PC-9 (cell line): ENCODE measurements around the gene NOD1. TPM values are rescaled to one million over a fixed set of nuclear protein-coding genes. Genes with fewer than 3 reads are reported as not detected.

Source experiments
- BruUV-seq: library from RNA; stranded (reverse); fragments of 400-500 nt; replicated peaks from 2 replicates; lab custom pipeline; 2021; lab: Mats Ljungman, UMichigan
- CTCF ChIA-PET: fragments of 300-600 bp; sonication (Branson Sonifier 250); formaldehyde crosslinking; loops from one replicate; lab custom pipeline; 2022; ENCODE audit warnings: antibody characterized with exemption; lab: Charles Lee
- POLR2A ChIA-PET: fragments of 300-600 bp; sonication (Branson Sonifier 250); formaldehyde crosslinking; loops from one replicate; lab custom pipeline; 2022; ENCODE audit warnings: antibody characterized with exemption; ENCODE audit not compliant: unreplicated experiment; lab: Charles Lee
- DNase-seq, 2 experiments: peaks; one replicate each; pipeline versions ENCODE4 v3.0.0 to v3.0.0-alpha.2; 2015 to 2022; ENCODE audit warnings: mixed read lengths in 1 of 2
- H2AFZ ChIP-seq: fragments of 200-600 bp; sonication (generic); 2 replicates; pipeline ENCODE4 v1.8.1; 2017; ENCODE audit warnings: antibody characterized with exemption
- H3F3A ChIP-seq: fragments of 200-600 bp; sonication (generic); 2 replicates; pipeline ENCODE4 v1.8.1; 2017; ENCODE audit warnings: antibody characterized with exemption, mild to moderate bottlenecking, low read depth; ENCODE audit not compliant: insufficient read depth
- H3K27ac ChIP-seq: fragments of 200-600 bp; sonication (generic); 2 replicates; pipeline ENCODE4 v1.6.1; 2016; ENCODE audit warnings: mixed run types
- H3K27me3 ChIP-seq: fragments of 200-600 bp; sonication (generic); 2 replicates; pipeline ENCODE4 v1.6.1; 2016; ENCODE audit warnings: low read depth, mixed run types; ENCODE audit not compliant: insufficient read depth
- H3K36me3 ChIP-seq: fragments of 200-600 bp; sonication (generic); 2 replicates; pipeline ENCODE4 v1.6.1; 2016; ENCODE audit warnings: low read depth, mixed run types
- H3K4me1 ChIP-seq: fragments of 200-600 bp; sonication (generic); replicated peaks from 2 replicates; pipeline ENCODE4 v1.6.1; 2016; ENCODE audit warnings: mixed run types; ENCODE audit not compliant: insufficient read depth
- H3K4me2 ChIP-seq: fragments of 200-600 bp; sonication (generic); 2 replicates; pipeline ENCODE4 v1.6.1; 2017; ENCODE audit warnings: mixed run types
- H3K4me3 ChIP-seq: fragments of 200-600 bp; sonication (generic); 2 replicates; pipeline ENCODE4 v1.6.1; 2016; ENCODE audit warnings: mixed run types
- H3K79me2 ChIP-seq: fragments of 200-600 bp; sonication (generic); 2 replicates; pipeline ENCODE4 v1.6.1; 2017; ENCODE audit warnings: low read depth, mixed run types
- H3K9me2 ChIP-seq: fragments of 200-600 bp; sonication (generic); 2 replicates; pipeline ENCODE4 v1.8.1; 2017; ENCODE audit warnings: mild to moderate bottlenecking; ENCODE audit not compliant: insufficient read depth
- H3K9me3 ChIP-seq: fragments of 200-600 bp; sonication (generic); 2 replicates; pipeline ENCODE4 v1.8.1; 2016; ENCODE audit warnings: low read depth; ENCODE audit not compliant: insufficient read depth
- H4K20me1 ChIP-seq: fragments of 200-600 bp; sonication (generic); 2 replicates; pipeline ENCODE4 v1.8.1; 2017; ENCODE audit not compliant: insufficient read depth
- CTCF ChIP-seq: fragments of 200-600 bp; sonication (generic); conservative IDR thresholded peaks from 2 replicates; pipeline ENCODE4 v1.6.1; 2017; ENCODE audit warnings: mixed run types, antibody characterized with exemption, mild to moderate bottlenecking, moderate library complexity
- EZH2 ChIP-seq: fragments of 200-600 bp; sonication (generic); IDR thresholded peaks from 2 replicates; pipeline ENCODE4 v1.8.0; 2017; ENCODE audit warnings: antibody characterized with exemption, low read depth
- intact Hi-C: fragments of 100-400 bp; cut with micrococcal nuclease; formaldehyde crosslinking; loops from one replicate; pipeline ENCODE4 v1.10.0; 2022; ENCODE audit not compliant: unreplicated experiment
- total RNA-seq: library from RNA; stranded (reverse); gene quantifications from 2 replicates; pipeline ENCODE4 v1.2.3, GENCODE V29; 2021

NOD1 gene
- total RNA-seq, 1 experiment from 2014 or later, result 16.5 TPM

GRCh38 chr7:30525429-30525828 lies 46.8 kb upstream of the NOD1 start:
- Histone ChIP-seq H3F3A (peaks cover 12% of the 10 kb centered on the region), H3K9me2 (no peaks in the 10 kb centered on the region), H3K79me2 (no peaks in the 10 kb centered on the region), H3K27ac (no peak overlapping the region), H3K4me1 (peaks cover 15% of the 10 kb centered on the region), H2AFZ (no peak overlapping the region), H4K20me1 (no peaks in the 10 kb centered on the region), H3K4me3 (no peak overlapping the region), H3K9me3 (no peaks in the 10 kb centered on the region), H3K27me3 (no peaks in the 10 kb centered on the region), H3K4me2 (no peak overlapping the region), H3K36me3 (no peaks in the 10 kb centered on the region)
- peak in 1 of 2 experiments; percentile 28 for DNase-seq
- TF ChIP-seq CTCF (no peak), EZH2 (no peak)
- intact Hi-C loops, result no loop called here
- BruUV-seq, result no TSS peak
- ChIA-PET POLR2A (no interaction called here), CTCF (no interaction called here)

GRCh38 chr7:30524545-30524944 lies 46.0 kb upstream of the NOD1 start:
- Histone ChIP-seq H3K4me2 (no peak overlapping the region), H3K4me1 (peaks cover 24% of the 10 kb centered on the region), H3K4me3 (no peak overlapping the region), H3K27ac (no peak overlapping the region), H3K79me2 (no peaks in the 10 kb centered on the region), H3K9me2 (no peaks in the 10 kb centered on the region), H2AFZ (no peak overlapping the region), H3K36me3 (no peaks in the 10 kb centered on the region), H4K20me1 (no peaks in the 10 kb centered on the region), H3K27me3 (no peaks in the 10 kb centered on the region), H3K9me3 (no peaks in the 10 kb centered on the region), H3F3A (peaks cover 21% of the 10 kb centered on the region)
- TF ChIP-seq CTCF, result no peak
- ChIA-PET CTCF (no interaction called here), POLR2A (no interaction called here)
- BruUV-seq, result no TSS peak
- DNase-seq, result no peak
- intact Hi-C loops, result no loop called here

- no peak overlapping the region for H3K27ac ChIP-seq
- no peaks in the 10 kb centered on the region for H3K27me3 ChIP-seq
- H3F3A ChIP-seq, result peaks cover 25% of the 10 kb centered on the region
- H3K79me2 ChIP-seq, result no peaks in the 10 kb centered on the region
- H3K36me3 ChIP-seq, result no peaks in the 10 kb centered on the region
- H4K20me1 ChIP-seq, result no peaks in the 10 kb centered on the region
- DNase-seq, result no peak
- H3K4me2 ChIP-seq, result no peak overlapping the region
- intact Hi-C loops, result no loop called here
- no peaks in the 10 kb centered on the region for H3K9me2 ChIP-seq
- ChIA-PET CTCF (no interaction called here), POLR2A (no interaction called here)
- BruUV-seq, result no TSS peak
- peaks cover 35% of the 10 kb centered on the region for H3K4me1 ChIP-seq
- H3K4me3 ChIP-seq, result no peak overlapping the region
- H3K9me3 ChIP-seq, result no peaks in the 10 kb centered on the region
- TF ChIP-seq EZH2 (no peak), CTCF (no peak)
- no peak overlapping the region for H2AFZ ChIP-seq
Observed at GRCh38 chr7:30523466-30523865, 44.9 kb upstream of the NOD1 start.
